Measurements from ENCODE around the gene MOB1A. TPM values are rescaled to one million over a fixed set of nuclear protein-coding genes. Genes with fewer than 3 reads are reported as not detected.
"Not testable (repeated sequence)": the region's sequence is repeated elsewhere in the genome, so short reads cannot be mapped to it uniquely, and the experiment has no call there.

The MOB1A gene
- total RNA-seq, 1 donor from 2014 or later = 71.1 TPM

GRCh38 chr2:74197049-74197448 lies 18.4 kb upstream of the MOB1A start:
- Histone ChIP-seq H3K4me3 (ENCODE audit: low read depth, low read length) (no peak overlapping the region), H3K36me3 (ENCODE audit: control insufficient read depth, insufficient read depth, low read length) (no peaks in the 10 kb centered on the region), H3K27me3 (ENCODE audit: control insufficient read depth, insufficient read depth, low read length) (no peaks in the 10 kb centered on the region)
- no peak for DNase-seq (ENCODE audit: low read depth)
- FAIRE-seq = no peak
- TF ChIP-seq CTCF (IDR thresholded peaks at IDR 0.05; ENCODE audit: insufficient read depth, low read length, severe bottlenecking) = no peak

GRCh38 chr2:74194799-74195198 lies 16.1 kb upstream of the MOB1A start:
- Histone ChIP-seq H3K4me3 (ENCODE audit: low read depth, low read length) (no peak overlapping the region), H3K36me3 (ENCODE audit: control insufficient read depth, insufficient read depth, low read length) (no peaks in the 10 kb centered on the region), H3K27me3 (ENCODE audit: control insufficient read depth, insufficient read depth, low read length) (no peaks in the 10 kb centered on the region)
- no peak for FAIRE-seq
- no peak for TF ChIP-seq CTCF (IDR thresholded peaks at IDR 0.05; ENCODE audit: insufficient read depth, low read length, severe bottlenecking)
- no peak for DNase-seq (ENCODE audit: low read depth)

- H3K4me3 ChIP-seq (ENCODE audit: low read depth, low read length) = no peak overlapping the region
- no peaks in the 10 kb centered on the region for H3K27me3 ChIP-seq (ENCODE audit: control insufficient read depth, insufficient read depth, low read length)
- no peak for TF ChIP-seq CTCF (IDR thresholded peaks at IDR 0.05; ENCODE audit: insufficient read depth, low read length, severe bottlenecking)
- no peaks in the 10 kb centered on the region for H3K36me3 ChIP-seq (ENCODE audit: control insufficient read depth, insufficient read depth, low read length)
- DNase-seq (ENCODE audit: low read depth) (no peak), FAIRE-seq (no peak)
Observed at GRCh38 chr2:74191596-74192380, 13.1 kb upstream of the MOB1A start.

GRCh38 chr2:74188696-74189095 lies 10.0 kb upstream of the MOB1A start:
- Histone ChIP-seq H3K4me3 (ENCODE audit: low read depth, low read length) (no peak overlapping the region), H3K36me3 (ENCODE audit: control insufficient read depth, insufficient read depth, low read length) (no peaks in the 10 kb centered on the region), H3K27me3 (ENCODE audit: control insufficient read depth, insufficient read depth, low read length) (no peaks in the 10 kb centered on the region)
- DNase-seq (ENCODE audit: low read depth) (no peak), FAIRE-seq (no peak)
- no peak for TF ChIP-seq CTCF (IDR thresholded peaks at IDR 0.05; ENCODE audit: insufficient read depth, low read length, severe bottlenecking)

GRCh38 chr2:74188018-74188601 lies 9.4 kb upstream of the MOB1A start:
- Histone ChIP-seq H3K36me3 (ENCODE audit: control insufficient read depth, insufficient read depth, low read length) (no peaks in the 10 kb centered on the region), H3K27me3 (ENCODE audit: control insufficient read depth, insufficient read depth, low read length) (no peaks in the 10 kb centered on the region), H3K4me3 (ENCODE audit: low read depth, low read length) (no peak overlapping the region)
- FAIRE-seq (peak; percentile 70), DNase-seq (ENCODE audit: low read depth) (peak; percentile 97)
- no peak for TF ChIP-seq CTCF (IDR thresholded peaks at IDR 0.05; ENCODE audit: insufficient read depth, low read length, severe bottlenecking)

GRCh38 chr2:74186706-74187105 lies 8.0 kb upstream of the MOB1A start:
- not testable (repeated sequence) for H3K27me3 ChIP-seq (ENCODE audit: control insufficient read depth, insufficient read depth, low read length); H3K4me3 ChIP-seq (ENCODE audit: low read depth, low read length); H3K36me3 ChIP-seq (ENCODE audit: control insufficient read depth, insufficient read depth, low read length); DNase-seq (ENCODE audit: low read depth); FAIRE-seq

Measured in bronchial epithelial cell (primary cell).